HG02798 (cell line): ENCODE measurements around the gene PALLD.
A peak's percentile ranks its signal among the peaks of the same experiment; 100 is the strongest.

Experiments
- ATAC-seq: cut with Tn5 transposase; IDR thresholded peaks from one replicate; pipeline ENCODE4 v1.9.1; 2021; ENCODE audit warnings: mild to moderate bottlenecking; ENCODE audit not compliant: unreplicated experiment, poor library complexity

The PALLD gene

DNA sequence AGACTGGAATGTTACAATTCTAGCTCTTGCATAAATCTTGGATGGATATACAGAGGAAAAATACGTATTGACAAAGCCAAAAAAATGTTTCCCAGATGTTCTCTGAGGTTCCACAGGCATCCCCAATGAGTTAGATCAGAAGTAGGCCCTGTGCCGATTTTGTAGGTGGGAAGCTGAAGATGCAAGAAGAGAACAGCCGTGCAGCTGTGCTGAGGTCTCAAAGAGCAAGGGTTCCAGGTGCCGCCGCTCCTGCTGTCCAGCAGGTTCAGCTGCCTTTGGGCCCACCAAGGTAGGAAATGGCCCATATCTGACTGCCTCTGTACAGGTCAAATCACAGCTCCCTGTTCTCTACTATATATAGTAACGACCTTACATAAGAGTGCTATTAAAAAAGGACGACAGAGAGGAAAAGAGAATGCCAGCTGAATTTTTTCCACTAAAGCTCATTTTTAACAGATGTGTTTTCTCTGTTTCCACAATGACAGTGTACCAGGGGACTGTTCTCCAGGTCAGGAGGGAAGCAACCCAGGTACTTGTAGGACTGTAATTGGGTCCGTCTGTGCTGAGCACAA, 357.6 kb downstream of the PALLD start:
- no peak for ATAC-seq

DNA sequence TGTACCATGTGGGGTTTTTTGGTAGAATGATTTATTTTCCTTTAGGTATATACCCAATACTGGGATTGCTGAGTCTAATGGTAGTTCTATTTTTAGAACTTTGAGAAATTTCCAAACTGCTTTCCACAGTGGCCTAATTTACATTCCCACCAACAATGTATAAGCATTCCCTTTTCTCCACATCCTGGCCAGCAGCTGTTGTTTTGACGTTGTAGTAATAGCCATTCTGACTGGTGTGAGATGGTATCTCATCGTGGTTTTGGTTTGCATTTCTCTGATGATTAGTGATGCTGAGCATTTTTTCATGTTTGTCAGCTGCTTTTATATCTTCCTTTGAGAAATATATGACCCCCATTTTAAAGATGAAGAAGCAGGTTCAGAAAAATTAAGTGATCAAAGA, 359.5 kb downstream of the PALLD start:
- no peak for ATAC-seq

DNA sequence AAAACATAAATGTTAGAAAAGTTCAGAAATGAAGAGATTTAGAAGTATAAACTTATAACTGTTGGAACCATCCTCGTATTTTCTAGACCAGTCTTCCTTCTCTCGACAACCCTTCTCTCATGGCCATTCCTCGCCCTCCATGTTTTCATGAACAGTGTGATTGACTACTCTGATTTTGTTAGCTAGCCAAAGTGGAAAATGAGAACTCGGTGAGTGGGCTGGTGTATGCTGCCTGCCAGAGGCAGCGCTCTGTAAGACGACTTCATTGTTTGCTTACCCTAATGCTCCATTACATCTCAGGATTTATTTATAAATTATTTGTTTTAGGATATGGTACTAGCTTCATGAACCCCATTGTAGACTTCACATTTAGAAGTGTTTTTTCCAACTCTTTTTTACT, 360.2 kb downstream of the PALLD start:
- ATAC-seq, result no peak

DNA sequence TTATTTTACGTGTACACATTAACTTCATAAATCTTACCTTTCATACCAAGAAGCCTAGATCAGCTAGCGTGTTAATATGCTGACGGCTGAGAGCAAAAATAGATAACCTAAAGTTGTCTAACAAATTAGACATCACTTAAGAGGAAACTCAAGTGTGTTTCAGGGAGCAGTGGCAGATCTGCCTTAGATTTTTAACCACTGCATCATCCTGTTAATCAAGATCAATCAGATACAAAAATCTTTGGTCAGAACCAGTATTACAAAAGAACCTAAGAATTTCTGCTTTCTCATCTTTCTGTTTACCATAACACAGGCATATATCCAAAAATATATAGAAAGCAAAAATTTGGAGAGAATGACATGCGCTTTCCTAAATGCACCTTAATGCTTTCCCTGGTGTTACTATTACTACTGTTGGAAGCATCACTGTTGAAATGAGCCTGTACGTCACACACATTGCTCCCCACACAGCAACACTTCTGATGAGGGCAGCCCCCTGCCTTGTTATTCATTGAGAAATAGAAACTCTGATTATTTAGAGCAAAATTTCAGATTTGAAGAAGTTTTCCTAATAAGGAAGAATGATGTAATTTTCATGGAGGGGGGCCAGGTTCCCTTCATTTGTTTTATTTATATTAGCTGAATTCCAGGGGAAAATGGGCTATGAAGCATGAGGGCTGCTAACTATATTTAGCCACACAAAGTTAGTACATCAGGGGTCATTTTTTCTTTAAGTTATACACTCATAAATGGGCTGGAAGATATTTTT, 360.9 kb downstream of the PALLD start:
- no peak for ATAC-seq

DNA sequence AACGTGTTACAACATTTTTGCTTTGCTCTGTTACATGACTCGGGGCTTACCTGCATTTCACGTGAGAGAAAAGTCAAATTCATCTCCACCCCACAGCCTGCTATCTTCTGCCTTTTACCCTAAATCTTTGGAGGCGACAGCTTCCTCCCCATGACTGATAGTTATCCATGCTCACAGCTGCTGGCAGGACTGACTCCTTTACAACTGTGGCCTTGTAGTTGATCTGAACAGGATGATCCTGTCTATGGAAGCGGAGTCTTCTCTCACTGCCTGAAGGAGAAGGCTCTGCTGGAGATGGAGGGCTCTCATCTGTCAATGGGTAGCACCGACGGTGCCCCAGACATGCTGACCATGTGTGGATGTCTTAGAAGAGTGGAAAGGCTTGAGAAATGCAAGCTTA, 362.2 kb downstream of the PALLD start:
- ATAC-seq, result no peak

DNA sequence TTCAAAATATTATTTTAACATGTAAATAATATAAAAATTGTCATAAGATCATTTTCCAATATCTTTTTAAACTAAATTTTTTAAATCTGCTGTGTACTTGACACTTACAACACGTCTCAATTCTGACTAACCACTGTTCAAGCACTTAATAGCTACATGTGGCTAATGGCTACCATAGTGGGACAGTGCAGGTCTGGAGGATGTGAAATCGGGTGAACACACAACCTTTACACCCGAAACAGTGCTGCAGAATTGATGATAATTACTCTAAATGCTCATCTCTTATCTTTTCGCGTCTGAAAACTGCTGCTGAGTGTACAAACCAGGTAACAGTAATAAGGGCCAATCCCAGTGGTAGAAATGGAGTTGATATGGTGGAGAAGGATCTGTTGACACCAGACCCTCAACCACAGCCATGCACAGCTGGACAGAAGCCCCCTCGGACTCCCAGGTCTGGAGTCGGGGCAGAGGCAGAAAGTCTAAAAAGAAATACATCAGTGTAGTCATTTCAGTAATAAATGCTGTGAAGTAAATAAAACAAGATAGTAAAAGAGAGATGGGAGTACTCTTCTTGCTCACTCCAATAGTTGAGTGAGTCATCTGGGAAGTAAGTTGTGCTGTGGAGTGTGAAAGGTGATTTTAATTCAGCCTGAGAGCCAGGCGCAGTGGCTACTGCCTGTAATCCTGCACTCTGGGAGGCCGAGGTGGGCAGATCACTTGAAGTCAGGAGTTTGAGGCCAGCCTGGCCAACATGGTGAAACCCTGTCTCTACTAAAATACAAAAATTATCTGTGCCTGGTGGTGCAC, 363.2 kb downstream of the PALLD start:
- ATAC-seq, result peak; percentile 92

DNA sequence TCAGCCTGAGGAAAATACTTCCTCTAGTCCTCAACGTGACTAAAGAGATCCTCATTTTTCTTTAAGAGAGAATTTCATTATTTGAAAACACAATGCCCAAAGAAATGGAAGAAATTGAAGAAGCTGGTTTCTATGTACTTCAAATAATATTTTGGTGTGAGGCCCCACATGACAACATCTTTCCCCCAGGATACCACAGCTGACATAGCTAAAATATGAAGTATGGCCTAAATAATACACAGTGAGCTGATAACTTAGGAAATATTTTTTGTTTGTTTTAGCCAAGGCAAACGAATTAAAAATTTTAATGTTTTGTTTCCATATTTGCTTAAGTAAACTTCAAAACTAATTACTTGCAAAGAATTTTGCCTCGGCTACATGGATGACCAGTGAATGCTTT, 364.0 kb downstream of the PALLD start:
- no peak for ATAC-seq

DNA sequence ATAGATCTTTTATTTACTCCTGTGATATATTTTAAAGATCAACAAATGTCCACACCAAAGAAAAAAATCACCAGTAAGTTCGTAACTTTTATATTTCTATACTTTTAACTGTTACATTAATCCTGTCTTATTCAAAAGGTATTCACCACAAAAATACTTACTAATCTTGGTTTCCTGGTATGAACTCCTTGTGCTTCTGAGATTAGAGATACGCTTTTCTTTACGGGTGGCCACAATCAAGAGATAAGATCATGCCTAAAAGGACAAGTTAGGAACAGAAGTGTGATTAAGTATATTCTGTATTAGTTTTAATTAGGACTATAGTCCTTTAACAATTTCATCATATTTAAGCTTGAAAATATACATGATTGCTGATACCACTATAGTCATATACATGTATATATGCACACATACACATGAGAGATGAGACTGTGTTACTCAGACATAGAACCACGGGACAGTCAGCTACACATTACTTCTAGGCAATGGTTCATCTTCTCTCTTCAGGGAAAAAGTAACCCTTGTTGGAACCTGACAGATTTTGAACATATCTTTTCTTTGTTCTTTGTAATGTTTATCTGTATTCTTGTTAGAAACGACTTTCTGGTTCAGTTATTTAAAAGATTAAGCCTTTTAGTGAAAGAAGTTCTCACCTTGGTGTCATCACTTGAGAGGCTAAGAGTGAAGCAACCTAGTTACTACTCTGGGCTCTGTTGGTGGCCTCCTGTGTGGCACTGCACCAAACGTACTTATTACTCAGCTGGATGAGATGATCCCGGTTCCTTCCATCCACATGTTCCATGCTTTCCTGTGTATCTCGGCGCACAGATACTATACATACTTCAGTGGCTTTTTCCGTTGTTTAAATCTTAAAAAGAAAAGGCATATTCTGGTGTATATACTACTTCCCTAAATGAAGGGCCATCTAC, 367.1 kb downstream of the PALLD start:
- no peak for ATAC-seq

DNA sequence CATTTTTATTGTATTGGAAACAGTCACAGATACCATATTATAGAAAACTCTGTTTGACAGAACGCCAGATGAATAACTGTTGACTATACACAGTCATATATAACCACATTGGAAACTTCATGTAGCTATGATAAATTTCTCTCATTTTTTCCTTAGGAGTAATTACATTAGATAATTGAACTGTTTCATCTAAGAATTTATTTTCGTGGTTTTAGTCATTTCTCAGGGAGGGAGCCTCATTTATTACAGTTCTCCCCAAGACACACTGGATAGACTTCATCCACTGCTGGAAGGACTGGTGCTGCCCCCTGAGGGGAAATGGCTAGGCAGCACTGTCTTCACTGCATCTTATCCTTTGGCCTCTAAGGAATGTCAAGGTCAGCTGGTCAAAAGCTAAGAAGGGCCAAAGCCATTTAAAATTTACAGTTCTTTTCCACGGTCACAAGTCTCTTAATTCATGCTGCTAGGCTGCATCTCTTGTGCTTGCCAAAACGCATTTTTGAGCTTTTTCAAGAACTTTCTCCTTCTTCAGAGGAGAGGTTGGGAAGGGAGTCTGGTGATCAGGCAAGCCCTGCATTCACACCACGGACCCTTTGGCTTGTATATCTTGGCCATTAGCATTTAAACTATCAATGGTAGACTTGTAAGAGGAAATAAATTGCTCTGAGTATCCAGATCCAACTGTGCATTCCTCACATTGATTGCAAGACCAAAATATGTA, 368.1 kb downstream of the PALLD start:
- ATAC-seq, result no peak

DNA sequence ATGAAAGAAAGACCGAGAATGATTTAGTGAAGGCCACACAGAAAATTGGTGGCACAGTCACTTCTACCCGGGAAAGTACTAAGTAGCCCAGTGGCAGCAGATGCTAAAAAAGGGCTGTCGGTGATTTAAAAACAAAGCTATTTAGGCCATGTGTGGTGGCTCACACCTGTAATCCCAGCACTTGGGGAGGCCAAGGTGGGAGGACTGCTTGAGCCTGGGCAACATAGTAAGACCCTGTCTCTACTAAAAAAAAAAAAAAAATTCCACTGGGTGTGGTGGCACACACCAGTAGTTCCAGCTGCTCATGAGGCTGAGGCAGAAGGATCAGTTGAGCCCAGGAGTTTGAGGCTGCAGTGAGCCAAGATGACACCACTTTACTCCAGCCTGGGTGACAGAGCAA, 369.0 kb downstream of the PALLD start:
- ATAC-seq, result no peak

DNA sequence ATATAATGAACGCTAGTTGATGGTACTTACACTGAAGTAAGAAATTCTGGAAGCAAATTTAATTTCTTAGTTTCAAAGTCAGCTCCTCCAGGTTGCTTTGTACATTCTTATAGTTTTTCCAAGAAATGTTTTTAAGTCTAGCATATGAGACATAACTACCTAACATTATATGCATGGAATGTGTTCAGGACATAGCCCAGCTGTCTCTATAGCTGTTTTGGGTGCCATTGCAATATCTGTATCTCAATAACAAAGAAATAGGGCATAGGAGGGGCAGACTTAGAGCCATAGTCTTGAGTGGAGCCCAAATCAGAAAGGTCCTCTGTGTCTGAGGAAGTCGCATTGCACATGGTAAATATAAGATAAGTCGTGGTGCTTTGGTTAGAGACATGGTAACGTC, 369.8 kb downstream of the PALLD start:
- no peak for ATAC-seq

DNA sequence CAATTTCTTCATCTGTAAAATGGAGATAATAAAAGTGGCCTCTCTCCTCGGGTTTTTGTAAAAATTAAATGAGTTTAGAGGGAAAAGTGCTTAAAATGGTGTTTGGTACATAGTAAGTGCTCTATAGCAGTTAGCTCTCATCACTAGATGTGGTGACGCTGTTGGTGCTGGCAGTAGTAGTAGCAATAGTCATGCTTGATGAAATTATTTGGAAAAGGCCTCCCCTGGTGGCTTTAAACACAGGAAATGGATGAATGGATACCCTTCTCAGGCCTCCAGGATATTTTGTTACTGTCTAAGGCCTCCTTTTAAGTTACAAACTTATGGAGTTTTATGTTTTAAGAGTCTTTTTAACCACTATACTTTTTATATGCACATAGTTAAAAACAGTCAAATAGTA, 370.3 kb downstream of the PALLD start:
- no peak for ATAC-seq

DNA sequence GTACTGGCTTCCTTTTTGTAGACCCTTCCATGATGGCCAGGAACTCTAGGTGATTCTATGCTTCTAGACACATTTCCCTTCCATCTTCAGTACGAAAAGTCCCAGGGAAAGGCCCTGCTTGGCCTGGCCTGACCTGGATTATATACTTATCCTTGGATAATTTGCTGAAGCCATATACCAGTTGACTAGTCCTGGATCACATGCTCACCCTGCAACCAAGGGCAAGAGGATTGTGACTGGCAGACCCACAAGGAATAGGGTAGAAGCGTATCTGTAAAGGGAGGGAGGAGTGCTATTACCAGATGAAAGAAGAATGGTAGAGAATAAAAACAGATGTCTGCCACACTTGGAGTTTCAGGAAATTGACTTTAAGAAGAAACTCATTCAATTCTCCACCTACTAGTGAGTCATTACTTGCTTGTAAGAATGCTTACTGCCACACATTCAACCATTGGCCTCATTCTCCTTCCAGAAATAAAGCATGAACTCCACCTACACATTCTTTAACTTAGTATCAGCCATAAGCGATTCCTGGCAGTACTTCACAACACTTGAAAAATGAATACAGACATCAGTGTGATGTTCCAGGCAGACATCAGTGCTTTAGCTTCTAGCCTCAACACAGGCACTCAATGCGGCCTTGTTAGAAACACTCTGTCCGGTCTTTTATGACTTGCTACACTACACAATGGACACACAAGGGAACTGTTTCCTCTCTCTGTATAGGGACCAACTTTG, 371.4 kb downstream of the PALLD start:
- ATAC-seq, result no peak

DNA sequence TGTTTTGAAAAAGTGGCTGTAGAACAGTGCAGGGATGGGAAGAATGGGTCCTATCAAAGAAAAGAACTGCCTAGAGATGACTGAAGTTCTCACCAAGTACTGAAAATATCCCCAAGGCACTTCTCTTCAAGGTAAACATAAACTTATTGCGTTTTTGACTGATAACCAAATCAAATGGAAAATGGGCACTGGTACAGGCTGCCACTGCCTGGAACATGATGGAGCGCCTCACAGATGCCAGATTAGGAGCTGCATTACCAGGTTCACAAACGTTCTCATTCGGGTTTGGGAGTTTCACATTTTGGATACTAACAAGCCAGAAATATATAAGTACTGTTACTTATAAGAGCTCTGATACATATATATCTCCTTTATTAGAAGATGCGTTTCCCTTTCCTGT, 371.9 kb downstream of the PALLD start:
- ATAC-seq, result no peak

DNA sequence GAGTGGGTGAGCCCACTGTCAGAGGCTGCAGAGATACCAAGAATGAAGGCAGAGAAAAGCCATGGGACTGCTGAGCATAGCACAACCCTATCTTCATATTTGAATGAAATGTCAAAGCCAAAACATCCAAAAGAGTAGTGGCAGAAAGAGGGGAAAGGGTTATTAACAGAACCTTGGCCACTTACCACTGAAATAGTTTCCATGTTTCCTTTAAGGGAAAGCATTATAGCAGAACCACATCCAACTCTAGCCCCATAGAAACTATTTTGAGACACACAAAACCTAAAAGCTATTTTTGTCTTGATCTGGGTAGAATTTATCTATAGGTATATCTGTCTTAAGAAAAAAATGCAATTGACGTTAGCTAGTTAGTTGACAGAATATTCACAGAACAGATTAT, 373.2 kb downstream of the PALLD start:
- no peak for ATAC-seq

DNA sequence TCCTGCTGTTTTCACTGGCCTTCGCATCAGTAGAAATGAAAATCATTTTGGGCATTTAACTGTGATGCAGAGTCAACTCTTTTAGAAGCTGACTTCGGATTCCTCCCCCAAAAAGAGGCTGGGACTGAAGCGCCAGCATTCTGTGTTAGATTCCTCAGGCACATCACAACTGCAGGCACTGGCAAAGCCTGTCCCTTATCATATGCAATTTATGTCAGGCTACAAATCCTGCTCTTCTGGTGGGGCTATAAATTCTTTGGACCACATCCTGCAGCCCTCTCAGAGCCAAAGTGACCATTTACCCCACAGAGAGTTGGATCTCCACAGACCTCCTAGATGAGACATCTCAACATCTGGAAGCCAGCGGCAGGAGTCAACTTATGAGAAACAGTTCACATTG, 374.8 kb downstream of the PALLD start:
- ATAC-seq, result no peak

DNA sequence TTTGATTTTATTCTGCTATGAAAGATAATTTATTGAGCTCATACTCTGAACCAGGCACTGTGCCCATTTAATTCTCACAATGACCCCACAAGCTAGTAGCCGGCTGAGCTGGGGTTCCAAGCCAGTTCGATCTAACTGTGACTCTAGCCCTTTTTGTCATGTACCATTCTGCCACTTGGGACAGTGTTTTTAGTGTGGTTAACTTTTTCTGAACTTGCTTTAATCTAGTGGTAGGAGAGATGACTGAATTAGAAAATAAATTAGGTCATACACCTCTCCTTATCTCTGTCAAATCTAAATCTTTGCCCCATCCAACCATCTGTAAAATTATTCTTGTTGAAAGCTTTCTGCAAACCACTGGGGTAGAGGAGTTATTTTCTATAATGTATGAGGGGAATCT, 377.2 kb downstream of the PALLD start:
- no peak for ATAC-seq

DNA sequence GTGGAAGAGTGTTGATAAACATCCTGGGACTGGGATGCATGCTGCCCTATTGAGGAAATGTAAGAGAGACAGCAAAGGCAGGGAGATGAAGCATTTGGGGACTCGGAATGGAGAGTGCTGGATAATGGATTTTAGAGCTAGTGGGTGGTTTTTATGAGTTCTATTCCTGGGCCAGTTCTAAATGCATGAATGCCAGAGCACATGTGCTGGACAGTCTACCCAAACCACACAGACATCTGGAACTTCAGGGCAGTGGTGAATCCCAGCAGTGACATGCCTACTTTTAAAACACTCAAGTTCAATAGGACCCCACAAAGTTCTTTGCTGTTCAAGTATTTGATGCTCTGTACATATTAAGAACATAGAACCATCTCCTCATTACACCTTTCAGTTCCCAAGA, 379.3 kb downstream of the PALLD start:
- no peak for ATAC-seq
